HG03097 (cell line): ENCODE data around the gene CD248.

Experiments
- ATAC-seq: cut with Tn5 transposase; IDR thresholded peaks from one replicate; pipeline ENCODE4 v1.9.1; 2021; ENCODE audit not compliant: unreplicated experiment, low FRiP score

Gene CD248

DNA sequence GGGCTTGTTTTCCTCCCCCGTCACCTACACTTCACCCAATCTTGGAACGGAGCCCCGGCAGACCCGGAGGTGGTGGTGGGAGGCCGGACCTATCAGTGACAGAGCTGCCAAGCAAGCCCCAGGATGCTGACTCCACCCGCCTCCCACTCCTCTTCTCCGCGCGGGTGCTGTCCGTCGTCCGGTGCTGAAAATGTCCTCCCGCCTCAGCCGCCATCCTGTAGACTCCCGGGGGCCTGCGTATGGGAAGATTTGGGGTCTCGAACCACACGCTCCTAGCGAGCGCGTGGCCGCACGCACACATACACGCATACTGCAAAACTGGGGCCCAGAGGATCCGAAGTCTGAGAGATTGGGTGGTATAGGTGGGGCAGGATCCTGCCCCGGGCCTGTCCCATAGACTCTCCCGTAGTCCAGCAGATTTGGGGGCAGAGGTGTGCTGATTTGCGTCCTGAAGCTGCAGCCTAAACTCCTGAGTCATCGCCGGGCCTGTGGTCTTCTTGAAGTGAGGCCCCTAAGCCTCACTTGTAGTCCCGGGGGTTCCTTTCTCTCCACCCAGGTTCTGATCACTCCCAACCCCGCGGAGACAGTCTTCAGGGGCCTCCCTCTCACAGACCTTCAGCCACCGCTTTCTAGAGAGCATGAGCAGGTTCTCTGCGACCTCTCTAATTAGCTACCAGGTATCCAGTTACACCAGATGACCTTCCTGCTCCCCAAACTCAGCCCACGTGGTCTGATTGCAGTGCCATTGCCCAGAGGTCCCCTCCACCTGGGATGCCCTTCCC is 27.1 kb downstream of the CD248 start:
- peak; percentile 31 for ATAC-seq

DNA sequence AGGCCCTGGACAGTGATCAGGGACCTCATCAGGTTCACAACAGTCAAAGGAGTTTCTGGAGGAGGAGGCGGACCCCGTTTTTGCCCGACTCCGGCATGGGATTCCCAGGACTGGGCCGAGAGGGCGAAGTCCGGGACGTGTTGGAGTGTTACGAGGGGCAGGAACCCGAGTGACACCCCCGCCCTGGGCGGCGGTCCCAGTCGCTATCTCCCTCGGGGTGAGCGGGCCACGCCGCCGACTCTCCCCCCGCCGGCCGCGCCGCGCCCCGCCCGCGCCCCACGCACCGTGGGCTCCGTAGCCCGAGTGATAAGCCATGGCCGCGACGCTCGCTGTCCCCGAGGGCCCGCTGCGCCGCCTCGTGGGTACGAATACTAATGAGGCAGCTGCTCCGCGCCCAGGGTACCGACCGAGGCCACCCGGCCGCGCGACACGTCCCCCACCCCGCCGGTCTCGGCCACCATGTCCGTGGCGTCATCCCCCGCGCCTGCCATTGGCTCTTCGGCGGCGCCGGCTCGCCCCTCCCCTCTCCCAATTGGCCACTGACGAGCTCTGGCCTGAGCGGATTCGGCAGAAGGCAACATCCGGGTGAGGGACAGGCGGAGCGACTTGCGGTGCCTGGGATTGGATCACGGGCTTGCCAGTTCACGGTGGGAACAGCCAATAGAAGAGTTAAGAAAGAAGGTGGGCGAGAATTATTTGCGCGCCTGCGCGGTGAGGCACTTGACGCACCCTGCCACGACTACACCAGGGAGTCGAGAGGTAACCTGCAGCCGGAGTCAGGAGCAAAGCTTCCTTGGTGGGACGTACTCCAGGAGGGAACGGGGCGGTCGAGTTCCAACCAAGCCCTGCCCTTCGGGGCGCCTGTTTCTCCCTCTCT is 27.9 kb downstream of the CD248 start, which contains the start of gene YIF1A:
Gene YIF1A, minus strand, starts transcription at position 473 of the 877 bp plus-strand sequence. Its CDS starts 158 bp downstream, at position 315.
- ATAC-seq = peak; percentile 85

DNA sequence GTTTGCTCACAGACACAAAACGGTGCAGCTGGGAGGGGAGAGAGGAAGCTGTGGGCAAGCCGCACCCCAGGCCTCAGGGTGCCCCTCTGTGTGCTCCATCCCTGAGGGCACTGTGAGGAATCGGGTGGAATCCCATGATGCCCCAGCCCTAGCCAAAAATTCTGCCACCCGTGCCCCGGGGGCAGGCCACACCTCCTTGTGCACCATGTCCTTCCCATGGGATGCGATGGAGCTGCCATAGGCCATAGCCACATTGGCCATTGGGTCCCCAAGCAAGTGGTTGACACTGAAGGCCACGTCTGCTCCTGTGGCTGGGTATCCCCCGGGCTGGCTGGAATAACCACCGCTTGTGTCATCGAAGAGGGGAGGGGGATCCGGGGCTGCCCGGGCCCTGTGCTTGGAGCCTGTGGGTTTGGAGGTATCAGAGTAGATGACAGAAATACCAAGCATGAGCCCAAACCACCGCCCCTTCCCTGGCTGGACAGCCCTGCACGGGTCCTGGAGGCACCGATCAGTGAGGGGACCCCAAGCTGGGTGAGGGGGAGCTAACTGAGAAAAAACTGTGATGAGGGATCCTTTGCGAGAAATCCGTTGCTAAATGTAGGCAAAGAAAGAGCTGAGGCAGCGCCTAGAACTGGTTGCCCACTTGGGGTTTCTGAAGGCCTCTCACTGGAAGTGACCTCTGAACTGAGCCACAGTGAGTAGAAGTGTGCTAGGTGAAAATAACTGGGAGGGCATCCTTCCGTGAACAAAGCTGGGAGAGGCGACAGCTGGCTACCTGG is 28.8 kb downstream of the CD248 start:
- no peak for ATAC-seq

DNA sequence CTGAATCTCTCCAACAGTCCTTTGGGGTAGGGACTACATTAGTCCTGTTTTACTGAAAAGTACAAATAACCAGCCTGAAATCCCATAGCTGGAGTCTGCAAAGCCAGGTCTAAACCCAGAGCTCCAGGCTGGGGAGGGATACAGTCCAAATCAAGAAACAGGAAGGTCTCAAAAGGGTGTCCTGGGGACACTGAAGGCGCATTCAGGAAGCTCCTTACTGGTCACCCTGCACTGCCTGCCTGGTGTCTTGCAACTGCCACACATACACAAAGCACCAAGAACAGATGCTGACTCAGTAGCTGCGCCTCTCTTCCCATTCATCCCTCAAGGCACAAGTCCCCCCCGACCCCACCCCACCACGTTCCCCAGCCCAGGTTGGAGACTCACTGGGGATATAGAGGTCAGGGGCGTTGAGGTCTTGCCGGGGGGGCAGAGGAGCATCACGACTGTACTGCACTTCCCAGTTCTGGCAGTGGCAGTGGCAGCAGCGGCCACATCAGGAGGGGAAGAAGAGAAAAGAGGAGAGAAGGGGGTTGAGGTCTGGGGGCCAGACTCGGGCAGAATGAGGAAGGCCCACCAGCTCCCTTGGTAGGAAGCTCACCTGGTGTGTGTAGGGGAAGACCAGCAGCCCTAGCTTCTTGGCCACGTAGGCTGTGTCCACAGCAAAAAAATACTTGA is 29.5 kb downstream of the CD248 start:
- no peak for ATAC-seq

DNA sequence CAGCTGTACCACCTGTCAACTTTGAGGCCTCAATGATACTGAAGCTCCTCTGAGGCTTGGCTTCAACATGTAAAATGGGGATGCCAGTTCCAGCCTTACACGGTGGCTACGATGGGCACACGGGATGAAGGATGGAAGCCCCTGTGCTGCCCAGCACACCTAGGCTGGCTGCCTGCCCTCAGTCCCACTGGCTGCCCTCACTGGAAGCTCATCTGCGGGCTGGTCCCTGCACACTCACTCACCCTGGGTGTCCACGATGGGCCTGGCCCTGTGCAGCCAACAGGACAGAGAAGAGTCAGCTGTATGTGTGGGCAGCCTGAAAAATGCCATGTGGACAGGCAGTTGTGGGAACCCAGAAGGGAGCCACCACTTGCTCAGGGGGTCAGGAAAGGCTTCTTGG is 30.1 kb downstream of the CD248 start:
- ATAC-seq = no peak

DNA sequence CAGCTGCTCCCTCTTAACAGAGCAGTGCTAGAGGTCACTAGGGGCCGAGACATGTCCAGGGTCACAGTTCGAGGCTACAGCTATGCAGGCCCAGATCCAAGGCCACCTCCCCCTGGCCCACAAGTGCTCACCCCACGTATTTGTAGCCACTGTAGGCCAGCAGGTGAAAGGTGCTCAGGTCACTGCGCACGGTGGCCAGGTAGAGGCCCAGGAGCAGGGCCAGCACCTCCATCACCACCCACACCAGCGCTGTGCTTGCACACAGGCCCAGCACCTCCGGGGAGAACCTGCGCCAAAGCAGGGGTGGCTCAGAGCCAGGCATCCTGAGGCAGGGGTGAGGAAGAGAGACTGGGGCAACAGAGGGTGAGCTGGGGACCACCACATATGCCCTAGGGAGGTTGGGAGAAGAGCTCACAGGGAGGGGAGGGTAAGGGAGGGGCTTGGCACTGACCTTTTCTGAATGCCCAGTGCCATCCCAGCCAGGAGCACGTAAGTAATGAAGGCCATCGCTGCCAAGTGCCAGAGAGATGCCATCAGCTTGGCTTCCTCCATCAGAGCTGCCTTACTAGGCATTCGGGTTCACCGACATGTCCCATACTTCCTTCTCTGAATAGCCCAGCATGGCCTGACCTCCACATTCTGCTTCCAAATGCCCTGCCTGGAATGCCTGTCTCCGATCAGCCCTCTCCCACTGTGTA is 31.4 kb downstream of the CD248 start:
- ATAC-seq = no peak

DNA sequence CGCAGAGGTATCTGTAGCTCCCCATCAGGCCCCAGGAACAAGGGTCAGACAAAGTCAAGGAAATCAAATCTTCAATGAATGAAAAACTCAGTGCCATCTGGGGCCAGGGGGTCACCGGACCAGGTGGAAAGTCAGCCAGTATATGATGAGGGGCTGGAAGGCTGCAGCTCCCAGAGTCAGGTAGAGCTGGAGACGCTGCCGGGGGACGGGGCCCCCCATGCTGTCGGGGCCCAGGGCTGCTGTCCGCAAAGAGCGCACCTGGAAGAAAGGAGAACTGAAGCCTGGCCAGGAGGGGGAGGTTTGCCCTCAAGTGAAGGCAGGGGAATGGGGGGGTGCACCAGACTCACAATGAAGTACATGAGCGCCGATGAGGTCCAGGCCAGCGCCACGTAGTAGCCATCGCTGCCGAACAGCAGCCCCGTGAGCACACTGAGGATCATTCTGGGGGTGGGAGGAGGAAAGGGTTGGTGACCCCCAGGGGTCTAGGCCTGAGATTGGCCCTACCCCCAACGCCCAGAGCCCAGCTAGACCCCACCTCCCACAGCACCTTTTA is 32.2 kb downstream of the CD248 start:
- no peak for ATAC-seq

DNA sequence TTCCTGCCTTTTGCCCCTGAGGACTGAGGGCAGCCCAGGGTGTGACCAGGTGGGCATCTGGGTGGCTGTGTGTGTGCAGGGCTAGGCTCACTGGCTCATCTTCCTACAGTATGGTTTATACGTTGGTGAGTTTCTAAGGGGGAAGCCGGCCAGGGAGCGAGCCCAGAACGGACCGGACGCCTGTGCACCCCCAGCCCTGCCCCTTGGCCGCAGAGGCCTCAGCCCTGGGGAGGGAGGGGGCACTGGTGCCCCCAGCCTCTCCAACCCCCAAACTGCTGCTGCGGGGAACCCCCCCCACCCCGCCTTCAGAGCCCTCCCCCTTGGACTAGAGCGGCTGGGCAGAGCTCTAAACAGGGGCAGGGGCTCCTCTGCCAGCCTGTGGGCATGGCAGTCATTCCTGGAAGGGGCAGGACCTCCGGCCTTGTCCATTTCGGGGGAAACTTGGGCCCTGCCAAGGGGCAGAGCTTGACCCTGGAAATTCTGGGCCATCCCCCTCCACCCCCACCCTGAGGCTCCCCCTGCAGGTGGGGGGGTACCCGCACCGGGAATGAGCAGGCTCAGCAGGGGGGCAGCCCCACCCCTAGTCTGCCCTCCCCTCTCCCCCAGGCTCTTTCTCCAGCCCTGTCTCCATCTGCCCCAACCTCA is 33.3 kb downstream of the CD248 start:
- no peak for ATAC-seq

DNA sequence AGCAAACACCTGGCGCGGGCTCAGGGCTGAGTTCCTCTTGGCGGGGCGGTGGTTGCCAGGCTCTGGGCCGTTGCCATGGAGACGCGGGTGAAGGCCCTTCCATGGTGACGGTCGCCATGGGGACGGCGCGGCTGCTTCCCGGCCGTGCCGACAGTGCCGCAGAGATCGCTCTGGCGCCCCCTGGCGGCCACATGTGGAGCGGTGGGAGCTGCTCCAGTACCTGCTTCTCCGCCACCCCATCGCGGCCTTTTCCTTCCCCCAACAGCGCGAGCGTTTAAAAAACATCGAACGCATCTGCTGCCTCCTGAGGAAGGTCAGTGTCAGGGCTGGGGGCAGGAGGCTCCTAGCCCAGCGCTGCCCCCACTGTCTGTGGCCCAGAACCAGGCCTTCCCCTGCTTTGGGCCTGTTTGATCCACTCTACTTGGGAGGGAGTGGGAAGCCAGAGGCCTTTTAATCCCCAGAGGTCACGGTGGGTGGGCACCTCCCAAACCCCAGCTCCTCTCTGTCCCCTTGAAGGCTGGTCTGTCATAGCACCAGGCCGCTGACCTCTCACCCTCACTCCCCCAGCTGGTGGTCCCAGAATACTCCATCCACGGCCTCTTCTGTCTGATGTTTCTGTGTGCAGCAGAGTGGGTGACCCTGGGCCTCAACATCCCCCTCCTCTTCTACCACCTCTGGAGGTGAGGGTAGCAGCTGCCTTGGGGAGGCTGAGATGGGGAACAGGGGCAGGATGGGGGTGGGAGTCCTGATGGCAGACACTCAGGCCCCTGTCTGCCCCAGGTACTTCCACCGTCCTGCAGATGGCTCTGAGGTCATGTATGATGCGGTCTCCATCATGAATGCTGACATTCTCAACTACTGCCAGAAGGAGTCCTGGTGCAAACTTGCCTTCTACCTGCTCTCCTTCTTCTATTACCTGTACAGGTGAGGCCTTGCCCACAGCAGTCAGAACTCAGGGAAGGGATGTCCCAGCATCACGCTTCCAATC is 34.1 kb downstream of the CD248 start:
- ATAC-seq = peak; percentile 61

DNA sequence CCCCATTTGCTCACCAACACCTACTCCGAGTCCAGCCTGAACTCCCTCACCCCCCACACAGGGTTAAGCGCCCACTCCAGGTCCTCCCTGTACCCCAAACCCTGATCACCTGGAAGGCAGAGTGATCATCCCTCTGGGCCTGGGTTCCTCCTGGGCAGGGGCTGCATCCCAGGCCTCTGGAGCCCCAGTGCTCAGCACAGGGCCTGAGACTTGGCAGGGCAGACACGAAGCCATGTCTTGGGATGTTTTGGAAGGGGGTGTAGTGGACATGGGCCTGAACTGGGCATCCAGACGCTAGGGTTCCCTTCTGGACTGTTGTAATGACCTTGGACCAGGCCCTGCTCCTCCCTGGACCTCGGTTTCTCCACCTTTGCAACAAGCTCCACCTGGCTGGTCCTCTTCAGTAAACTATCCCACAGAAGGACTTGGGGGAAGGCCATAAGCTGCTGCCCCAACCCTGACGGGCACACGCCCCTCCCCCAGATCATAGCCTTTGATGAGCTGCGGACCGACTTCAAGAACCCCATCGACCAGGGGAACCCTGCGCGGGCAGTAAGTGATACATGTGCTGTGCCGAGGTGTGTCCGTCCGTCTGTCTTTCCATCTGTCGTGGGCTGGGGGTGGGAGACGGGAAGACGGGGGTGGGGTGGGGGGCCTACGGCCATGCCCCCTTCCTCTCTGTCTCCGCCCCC is 34.9 kb downstream of the CD248 start:
- ATAC-seq = no peak

DNA sequence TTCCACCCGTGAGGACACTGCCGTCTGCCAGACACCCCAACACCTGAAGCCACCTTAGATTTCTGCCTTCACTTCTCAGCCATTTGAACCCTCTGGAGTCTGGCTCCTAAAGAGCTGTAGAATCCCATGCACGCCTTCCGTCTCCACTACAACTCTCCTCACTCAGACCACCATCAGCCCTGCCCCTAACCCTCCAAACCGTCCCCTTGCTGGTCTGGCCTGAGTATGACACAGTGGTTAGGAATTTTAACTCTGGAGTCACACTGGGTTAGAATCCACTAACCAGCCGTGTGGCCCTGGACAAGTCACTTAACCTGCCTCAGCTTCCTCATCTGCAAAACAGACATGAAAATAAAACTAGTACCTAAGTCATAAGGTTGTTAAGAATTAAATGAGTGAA is 35.8 kb downstream of the CD248 start:
- no peak for ATAC-seq

DNA sequence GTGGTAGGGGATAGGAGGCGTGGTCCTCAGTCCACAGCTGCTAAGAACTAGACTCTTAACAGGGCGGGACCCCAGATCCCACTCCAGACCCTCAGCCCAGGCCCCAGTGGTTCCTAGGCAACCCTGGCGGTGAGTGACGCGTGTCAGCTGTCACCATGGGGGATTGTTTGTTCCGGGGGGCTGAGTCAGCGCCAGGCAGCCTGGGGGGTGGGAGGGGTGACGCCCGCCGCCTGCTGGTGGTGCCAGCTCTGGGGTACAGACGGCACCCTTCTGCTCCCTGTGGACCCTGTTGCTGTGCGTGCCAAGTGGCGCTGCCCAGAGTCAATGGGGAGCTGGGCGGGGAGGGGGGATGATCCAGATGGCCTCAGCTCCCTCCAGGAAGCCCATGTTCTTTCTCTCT is 36.4 kb downstream of the CD248 start:
- ATAC-seq = no peak

DNA sequence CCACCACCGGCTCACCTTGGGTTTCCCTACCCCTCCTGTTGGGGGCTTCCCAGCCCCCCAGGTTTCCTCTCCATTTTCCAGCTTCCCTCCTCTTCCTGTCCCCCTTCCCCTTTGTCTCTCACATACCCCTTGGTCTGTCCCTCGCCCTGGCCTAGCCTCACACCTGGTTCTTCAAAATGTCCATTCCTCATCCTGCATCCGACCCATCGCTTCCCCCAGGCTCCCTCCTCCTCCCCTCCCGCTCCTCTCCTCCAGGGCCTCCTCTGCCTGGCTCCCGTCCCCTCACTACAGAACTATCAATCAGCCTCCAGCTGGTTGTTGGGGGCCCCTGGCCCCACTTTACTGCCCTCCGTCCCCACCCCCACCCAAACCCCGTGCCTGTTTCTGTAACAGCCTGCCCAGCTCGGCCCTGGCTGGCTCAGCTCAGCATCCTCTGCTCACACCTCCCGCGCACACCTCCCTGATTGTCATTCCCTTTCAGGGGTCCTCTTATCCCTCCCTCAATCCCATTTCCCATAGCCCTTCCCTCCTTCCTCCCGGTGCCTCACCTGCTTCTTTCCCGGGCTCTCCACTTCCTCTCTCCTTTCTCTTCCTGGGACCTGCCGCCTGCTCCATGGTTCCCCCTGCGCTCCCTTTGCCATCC is 37.6 kb downstream of the CD248 start:
- ATAC-seq = no peak

DNA sequence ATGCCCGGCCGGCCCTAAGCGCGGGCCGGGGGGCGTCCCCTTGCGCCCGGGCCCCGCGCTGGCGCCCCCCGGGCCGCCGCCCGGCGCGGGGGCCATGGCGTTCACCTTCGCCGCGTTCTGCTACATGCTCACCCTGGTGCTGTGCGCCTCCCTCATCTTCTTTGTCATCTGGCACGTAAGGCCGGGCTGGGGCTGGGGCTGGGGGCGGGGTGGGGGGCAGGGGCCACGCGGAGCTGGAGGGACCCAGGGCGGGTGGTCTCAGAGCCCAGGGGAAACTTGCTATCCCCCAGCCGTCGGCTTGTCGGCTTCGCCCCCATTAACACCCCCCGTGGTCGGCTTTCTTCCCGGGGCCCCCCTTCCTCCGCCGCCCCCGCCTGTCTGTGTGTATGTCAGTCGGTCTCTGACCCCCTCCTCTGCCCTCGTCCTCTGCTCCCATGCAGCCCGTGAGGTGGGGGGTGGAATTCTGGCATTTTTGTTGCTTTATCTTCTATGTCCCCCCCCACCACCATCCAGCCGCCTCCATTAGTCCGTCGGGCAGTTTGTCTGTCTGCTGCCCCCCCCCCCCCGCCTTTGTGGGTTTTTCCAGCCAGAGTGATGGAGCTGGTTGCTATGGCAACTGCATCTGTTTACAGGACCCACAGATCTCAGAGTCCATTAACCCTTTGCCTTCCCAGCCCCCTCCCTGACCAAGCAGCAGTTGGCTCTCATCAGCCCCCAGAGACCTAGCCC is 38.3 kb downstream of the CD248 start:
- no peak for ATAC-seq

DNA sequence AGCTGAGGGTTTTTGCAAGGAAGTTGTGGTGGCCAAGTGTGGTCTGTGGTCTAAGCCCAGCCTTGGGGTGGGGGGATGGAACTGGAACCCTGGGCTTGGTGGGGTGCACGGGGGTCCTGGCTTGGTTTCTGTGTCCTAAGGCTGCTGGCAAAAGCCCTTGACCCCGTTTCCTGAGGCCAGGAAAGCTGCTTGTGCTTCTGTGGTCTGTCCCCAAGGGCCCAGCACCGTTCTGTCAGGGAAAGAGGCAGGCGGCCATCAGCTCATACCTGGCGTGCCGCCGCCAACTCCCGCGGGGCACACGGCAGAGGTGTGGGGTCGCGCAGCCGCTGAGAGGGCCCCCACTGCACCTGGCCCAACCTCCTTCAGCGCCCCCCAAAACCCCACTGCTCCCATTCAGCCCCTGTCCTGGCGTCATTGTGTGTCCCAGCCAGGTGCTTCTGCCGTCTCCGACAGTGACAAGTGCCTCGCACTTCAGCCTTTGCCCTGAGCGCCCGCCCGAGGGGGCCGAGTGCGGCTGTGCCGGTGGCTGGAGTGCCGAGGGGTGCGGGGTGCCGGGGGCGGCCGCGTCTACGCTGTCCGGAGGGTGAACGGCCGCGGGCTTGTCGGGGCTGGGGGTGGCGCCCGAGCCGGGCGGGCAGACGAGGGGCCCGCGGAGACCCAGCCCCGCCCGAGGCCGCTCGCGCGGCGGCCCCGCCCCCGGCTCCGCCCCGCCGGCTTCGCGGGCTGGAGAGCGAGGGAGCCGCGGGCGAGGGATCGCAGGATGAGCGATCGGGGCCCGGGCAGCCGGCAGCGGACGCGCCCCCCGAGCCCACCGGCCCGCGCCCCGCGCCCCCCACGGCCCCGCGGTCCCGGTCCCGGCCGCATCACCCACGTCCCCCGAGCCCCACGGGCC is 39.1 kb downstream of the CD248 start, which contains the start of gene CNIH2:
Gene CNIH2, plus strand, starts transcription at position 705 of the 892 bp plus-strand sequence. CDS start 282 bp downstream, outside the sequence.
- no peak for ATAC-seq
